NCI-H146 treated with DMSO at 0.1 percent for 48 hours (cell line): Measurements from ENCODE around the gene PAM.
A peak's percentile ranks its signal among the peaks of the same experiment; 100 is the strongest.

Experiments
- DNase-seq: peaks from one replicate; lab custom pipeline; 2025; ENCODE audit not compliant: unreplicated experiment; lab: John Stamatoyannopoulos, UW

PAM gene

GRCh38 chr5:102930244-102930643 lies 175.1 kb downstream of the PAM start:
- no peak for DNase-seq

GRCh38 chr5:102931085-102931725 lies 176.1 kb downstream of the PAM start:
- DNase-seq, result no peak

- DNase-seq, result no peak
Measured at GRCh38 chr5:102932781-102933180, 177.7 kb downstream of the PAM start.

- DNase-seq, result no peak
Measured at GRCh38 chr5:102933316-102933715, 178.2 kb downstream of the PAM start.

- DNase-seq, result no peak
Measured at GRCh38 chr5:102933721-102934459, 178.8 kb downstream of the PAM start.

GRCh38 chr5:102937894-102938293 lies 182.8 kb downstream of the PAM start:
- no peak for DNase-seq

GRCh38 chr5:102941111-102941510 lies 186.0 kb downstream of the PAM start:
- no peak for DNase-seq

- DNase-seq, result no peak
Measured at GRCh38 chr5:102946414-102946813, 191.3 kb downstream of the PAM start.

- DNase-seq, result no peak
Measured at GRCh38 chr5:102946971-102947370, 191.9 kb downstream of the PAM start.

GRCh38 chr5:102955488-102955887 lies 200.4 kb downstream of the PAM start:
- DNase-seq, result no peak

GRCh38 chr5:102956599-102956998 lies 201.5 kb downstream of the PAM start:
- no peak for DNase-seq

- DNase-seq, result no peak
Measured at GRCh38 chr5:102957141-102957540, 202.0 kb downstream of the PAM start.

- no peak for DNase-seq
Measured at GRCh38 chr5:102958481-102959011, 203.4 kb downstream of the PAM start.

- no peak for DNase-seq
Measured at GRCh38 chr5:102959055-102959454, 203.9 kb downstream of the PAM start.

GRCh38 chr5:102961671-102962070 lies 206.6 kb downstream of the PAM start:
- DNase-seq, result no peak

- no peak for DNase-seq
Measured at GRCh38 chr5:102965653-102966052, 210.5 kb downstream of the PAM start.

- no peak for DNase-seq
Measured at GRCh38 chr5:102969641-102970040, 214.5 kb downstream of the PAM start.

GRCh38 chr5:102971676-102972293 lies 216.7 kb downstream of the PAM start:
- DNase-seq, result no peak

- no peak for DNase-seq
Measured at GRCh38 chr5:102974177-102974576, 219.1 kb downstream of the PAM start.

- DNase-seq, result peak; percentile 65
Measured at GRCh38 chr5:102975045-102975444, 219.9 kb downstream of the PAM start.

- no peak for DNase-seq
Measured at GRCh38 chr5:102975457-102976182, 220.5 kb downstream of the PAM start.
